Spleen (tissue), 7 donors: Measurements from ENCODE around the gene CDRT15.

Experiments used
- POLR2A ChIP-seq, 3 donors: fragments of 450-650 bp; IDR thresholded peaks; one replicate each; pipeline ENCODE4 v1.5.1; 2017; ENCODE audit warnings: antibody characterized with exemption in 3 of 3, mild to moderate bottlenecking in 1 of 3
- POLR2AphosphoS5 ChIP-seq, 3 donors: sonication (generic); formaldehyde crosslinking; IDR thresholded peaks; one replicate each; pipeline ENCODE4 v1.5.1; 2017; ENCODE audit warnings: antibody characterized with exemption in 3 of 3
- TF ChIP-seq, protein P1 (sequence below), 11 experiments: fragments of 200-600 bp in 7 of 11; fragments of 450-650 bp in 4 of 11; sonication (generic) in 4 of 11; IDR thresholded peaks in 8 of 11; conservative IDR thresholded peaks in 3 of 11; 1 replicate in 7 of 11; 2 replicates in 4 of 11; pipeline versions ENCODE4 v1.4.0 to v1.8.0; 2016 to 2021; ENCODE audit warnings: antibody characterized with exemption in 11 of 11, inconsistent platforms in 4 of 11, mild to moderate bottlenecking in 1 of 11
- donor health status: DM: no; HTN: no; CAD: no; lungs with moderate emphysema.
- donor health status: DM: no; HTN: no; CAD: no.
- donor health status: DM: no; HTN: no; CAD: no.

DNA sequence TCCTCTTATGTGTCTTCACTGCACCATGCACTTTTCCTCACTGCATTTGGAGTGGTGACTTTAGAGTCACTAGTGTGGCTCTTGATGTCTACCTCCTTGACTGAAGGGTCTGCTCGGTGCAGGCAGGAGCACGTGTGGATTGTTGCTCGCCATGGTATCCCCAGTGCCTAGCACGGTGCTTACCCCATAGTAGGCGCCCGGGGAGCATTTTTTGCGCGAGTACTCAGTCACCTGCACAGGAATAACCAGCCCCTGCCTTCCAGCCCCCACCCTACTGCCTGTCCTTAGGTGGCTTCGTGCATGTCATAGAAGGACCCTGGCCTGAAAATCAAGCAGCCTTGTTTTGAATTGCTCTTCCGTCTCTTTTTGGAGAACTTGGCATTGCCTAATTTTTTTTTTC, 31.3 kb downstream of the CDRT15 start:
- no peak for TF ChIP-seq POLR2A (IDR thresholded peaks at IDR 0.05)
- TF ChIP-seq, protein P1, sequence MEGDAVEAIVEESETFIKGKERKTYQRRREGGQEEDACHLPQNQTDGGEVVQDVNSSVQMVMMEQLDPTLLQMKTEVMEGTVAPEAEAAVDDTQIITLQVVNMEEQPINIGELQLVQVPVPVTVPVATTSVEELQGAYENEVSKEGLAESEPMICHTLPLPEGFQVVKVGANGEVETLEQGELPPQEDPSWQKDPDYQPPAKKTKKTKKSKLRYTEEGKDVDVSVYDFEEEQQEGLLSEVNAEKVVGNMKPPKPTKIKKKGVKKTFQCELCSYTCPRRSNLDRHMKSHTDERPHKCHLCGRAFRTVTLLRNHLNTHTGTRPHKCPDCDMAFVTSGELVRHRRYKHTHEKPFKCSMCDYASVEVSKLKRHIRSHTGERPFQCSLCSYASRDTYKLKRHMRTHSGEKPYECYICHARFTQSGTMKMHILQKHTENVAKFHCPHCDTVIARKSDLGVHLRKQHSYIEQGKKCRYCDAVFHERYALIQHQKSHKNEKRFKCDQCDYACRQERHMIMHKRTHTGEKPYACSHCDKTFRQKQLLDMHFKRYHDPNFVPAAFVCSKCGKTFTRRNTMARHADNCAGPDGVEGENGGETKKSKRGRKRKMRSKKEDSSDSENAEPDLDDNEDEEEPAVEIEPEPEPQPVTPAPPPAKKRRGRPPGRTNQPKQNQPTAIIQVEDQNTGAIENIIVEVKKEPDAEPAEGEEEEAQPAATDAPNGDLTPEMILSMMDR (IDR thresholded peaks at IDR 0.05 in 8 of 11, conservative IDR thresholded peaks at IDR 0.05 in 3 of 11): no peak
- TF ChIP-seq POLR2AphosphoS5 (IDR thresholded peaks at IDR 0.05): no peak
